Measurements from ENCODE around the gene POP7. TPM values are rescaled to one million over a fixed set of nuclear protein-coding genes. Genes with fewer than 3 reads are reported as not detected.
"Not testable (repeated sequence)": the region's sequence is repeated elsewhere in the genome, so short reads cannot be mapped to it uniquely, and the experiment has no call there.

Gene POP7
- total RNA-seq: 20.2 TPM
- long read RNA-seq, transcript POP7-201 (2 exons, 927 nt): major isoform, 18 of 19 reads
- long read RNA-seq, partial matches to known transcripts: 0 of 19 reads
- long read RNA-seq, other reads (novel, unspliced or antisense): 1 of 19 reads

DNA sequence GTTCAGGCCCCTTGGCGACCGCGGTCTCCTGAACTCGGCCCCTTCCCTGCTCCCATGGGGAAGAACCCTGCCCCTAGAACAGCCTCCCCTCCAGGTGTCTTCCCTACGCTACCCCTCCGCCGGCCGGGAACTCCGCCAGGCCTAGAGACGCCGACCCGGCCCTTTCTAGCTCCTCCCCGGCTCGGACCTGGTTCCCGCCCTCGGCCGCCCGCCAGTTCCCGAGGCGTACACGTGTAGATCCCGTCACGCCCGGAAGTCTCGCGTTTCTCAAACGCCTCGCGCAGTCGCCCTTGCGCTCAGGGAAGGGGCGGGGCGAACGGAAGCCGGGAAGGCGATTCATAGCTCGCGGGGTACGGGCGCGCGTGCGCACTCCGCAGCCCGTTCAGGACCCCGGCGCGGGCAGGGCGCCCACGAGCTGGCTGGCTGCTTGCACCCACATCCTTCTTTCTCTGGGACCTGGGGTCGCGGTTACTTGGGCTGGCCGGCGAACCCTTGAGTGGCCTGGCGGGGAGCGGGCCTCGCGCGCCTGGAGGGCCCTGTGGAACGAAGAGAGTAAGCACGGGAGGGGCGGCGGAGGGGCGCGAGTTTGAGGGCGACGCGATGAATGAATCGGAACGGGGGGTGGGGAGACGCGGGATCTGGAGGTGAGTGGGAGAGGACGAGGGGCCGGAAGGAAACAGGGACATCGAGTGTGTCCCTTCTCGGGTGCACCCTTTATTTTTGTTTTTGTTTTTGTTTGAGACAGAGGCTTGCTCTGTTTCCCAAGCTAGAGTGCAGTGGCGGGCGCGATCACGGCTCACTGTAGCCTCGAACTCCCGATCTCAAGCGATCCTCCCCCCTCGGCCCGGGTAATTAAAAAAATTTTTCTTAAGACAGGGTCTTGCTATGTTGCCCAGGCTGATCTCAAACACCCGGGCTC lies at the start of gene POP7:
Gene POP7, plus strand, starts transcription at position 369 of the 919 bp plus-strand sequence. CDS start 710 bp downstream, outside the sequence.
- DNase-seq: peak; percentile 100
- Histone ChIP-seq H3K4me3 (peak within 1 kb of the TSS; percentile 73), H3K9me3 (no peaks in the 10 kb centered on the region), H3K4me1 (peaks cover 14% of the 10 kb centered on the region), H3K27ac (peak within 1 kb of the TSS; percentile 91), H3K36me3 (no peaks in the 10 kb centered on the region), H3K27me3 (no peaks in the 10 kb centered on the region)
- peak; percentile 97 for ATAC-seq
- intact Hi-C loops (cut with DNase I): loop anchor here (10.0 kb wide), 1 partner anchor 149 kb away; the partner anchor contains the start of gene SLC12A9
- TF ChIP-seq, protein P1, sequence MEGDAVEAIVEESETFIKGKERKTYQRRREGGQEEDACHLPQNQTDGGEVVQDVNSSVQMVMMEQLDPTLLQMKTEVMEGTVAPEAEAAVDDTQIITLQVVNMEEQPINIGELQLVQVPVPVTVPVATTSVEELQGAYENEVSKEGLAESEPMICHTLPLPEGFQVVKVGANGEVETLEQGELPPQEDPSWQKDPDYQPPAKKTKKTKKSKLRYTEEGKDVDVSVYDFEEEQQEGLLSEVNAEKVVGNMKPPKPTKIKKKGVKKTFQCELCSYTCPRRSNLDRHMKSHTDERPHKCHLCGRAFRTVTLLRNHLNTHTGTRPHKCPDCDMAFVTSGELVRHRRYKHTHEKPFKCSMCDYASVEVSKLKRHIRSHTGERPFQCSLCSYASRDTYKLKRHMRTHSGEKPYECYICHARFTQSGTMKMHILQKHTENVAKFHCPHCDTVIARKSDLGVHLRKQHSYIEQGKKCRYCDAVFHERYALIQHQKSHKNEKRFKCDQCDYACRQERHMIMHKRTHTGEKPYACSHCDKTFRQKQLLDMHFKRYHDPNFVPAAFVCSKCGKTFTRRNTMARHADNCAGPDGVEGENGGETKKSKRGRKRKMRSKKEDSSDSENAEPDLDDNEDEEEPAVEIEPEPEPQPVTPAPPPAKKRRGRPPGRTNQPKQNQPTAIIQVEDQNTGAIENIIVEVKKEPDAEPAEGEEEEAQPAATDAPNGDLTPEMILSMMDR (IDR thresholded peaks at IDR 0.05): no peak

DNA sequence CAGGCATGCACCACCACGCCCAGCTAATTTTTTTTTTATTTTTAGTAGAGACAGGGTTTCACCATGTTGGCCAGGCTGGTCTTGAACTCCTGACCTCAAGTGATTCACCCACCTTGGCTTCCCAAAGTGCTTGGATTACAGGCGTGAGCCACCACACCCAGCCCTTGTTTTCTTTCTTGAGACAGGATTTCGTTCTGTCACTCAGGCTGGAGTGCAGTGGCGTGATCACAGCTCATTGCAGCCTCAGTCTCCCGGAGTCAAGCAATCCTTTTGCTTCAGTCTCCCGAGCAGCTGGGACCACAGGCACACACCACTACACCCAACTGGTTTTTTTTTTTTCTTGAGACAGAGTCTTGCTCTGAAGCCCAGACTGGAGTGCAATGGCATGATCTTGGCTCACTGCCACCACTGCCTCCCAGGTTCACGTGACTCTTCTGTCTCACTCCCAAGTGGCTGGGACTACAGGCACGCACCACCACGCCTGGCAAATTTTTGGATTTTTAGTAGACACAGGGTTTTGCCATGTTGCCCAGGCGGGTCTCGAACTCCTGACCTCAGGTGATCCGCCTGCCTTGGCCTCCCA lies 43.6 kb upstream of the POP7 start:
- ATAC-seq; intact Hi-C loops (cut with DNase I); H3K4me1 ChIP-seq; H3K27ac ChIP-seq; DNase-seq; H3K36me3 ChIP-seq; H3K4me3 ChIP-seq; H3K9me3 ChIP-seq: not testable (repeated sequence)
- H3K27me3 ChIP-seq: peaks cover 13% of the 10 kb centered on the region

DNA sequence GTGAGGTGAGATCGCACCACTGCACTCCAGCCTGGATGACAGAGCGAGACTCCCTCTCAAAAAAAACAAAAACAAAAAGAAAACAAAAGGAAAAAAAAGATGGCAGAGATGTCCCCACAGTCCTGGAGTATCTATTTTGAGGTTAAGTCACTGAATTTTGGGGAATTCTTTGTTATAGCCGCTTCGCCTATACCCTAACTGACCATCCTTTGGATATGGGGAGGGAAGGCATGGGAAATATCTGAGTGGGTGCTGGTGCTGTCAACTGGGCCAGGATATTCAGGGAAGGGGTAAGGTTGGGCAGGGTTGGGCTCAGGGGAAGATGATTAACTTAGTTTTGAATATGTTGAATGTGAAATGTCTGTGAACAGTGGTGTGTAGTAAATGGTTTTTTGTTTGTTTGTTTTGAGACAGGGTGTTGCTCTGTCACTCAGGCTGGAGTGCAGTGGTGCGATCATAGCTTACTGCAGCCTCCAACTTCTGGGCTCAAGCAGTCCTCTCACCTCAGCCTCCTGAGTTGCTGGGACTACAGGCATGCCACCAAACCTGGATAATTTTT lies 40.7 kb upstream of the POP7 start:
- Histone ChIP-seq H3K27ac (no peak overlapping the region), H3K4me1 (no peaks in the 10 kb centered on the region), H3K27me3 (no peaks in the 10 kb centered on the region), H3K4me3 (no peak overlapping the region), H3K9me3 (no peaks in the 10 kb centered on the region), H3K36me3 (no peaks in the 10 kb centered on the region)
- TF ChIP-seq, protein P1 (IDR thresholded peaks at IDR 0.05): no peak
- intact Hi-C loops (cut with DNase I): no loop called here
- DNase-seq: no peak
- no peak for ATAC-seq

DNA sequence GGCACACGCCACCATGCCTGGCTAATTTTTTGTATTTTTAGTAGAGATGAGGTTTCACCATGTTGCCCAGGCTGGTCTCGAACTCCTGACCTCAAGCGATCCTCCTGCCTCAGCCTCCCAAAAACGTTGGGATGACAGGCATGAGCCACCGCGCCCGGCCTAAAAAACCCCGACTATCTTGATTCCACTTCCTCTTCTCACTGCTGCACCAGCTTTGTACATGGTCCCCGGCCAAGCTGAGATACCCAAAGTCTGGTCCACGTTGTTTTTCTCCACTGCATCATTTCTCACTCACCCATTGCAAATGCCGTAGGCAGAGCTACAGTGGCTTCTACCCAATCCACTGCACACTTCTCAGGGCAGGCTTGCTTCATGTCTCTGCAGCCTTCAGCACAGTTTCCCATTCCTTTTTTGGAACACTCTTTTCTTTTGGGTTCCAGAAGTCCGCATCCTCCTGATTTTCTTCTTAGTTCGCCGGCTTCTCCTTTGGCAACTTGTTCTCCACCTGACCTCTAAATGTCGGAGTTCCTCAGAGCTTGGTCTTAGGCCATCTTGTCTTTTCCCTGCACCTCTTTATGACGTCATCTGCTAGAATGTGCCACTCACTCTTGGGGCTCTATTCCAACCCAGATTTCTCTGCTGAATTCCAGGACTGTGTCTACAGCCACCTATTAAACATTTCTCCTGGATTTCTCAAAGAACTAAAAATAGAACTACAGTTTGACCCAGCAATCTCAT lies 38.4 kb upstream of the POP7 start:
- no peaks in the 10 kb centered on the region for H3K27me3 ChIP-seq
- DNase-seq: no peak
- TF ChIP-seq, protein P1 (IDR thresholded peaks at IDR 0.05): no peak
- ATAC-seq: no peak
- H3K36me3 ChIP-seq: no peaks in the 10 kb centered on the region
- no peaks in the 10 kb centered on the region for H3K4me1 ChIP-seq
- no peaks in the 10 kb centered on the region for H3K9me3 ChIP-seq
- no peak overlapping the region for H3K4me3 ChIP-seq
- no peak overlapping the region for H3K27ac ChIP-seq
- intact Hi-C loops (cut with DNase I): no loop called here

DNA sequence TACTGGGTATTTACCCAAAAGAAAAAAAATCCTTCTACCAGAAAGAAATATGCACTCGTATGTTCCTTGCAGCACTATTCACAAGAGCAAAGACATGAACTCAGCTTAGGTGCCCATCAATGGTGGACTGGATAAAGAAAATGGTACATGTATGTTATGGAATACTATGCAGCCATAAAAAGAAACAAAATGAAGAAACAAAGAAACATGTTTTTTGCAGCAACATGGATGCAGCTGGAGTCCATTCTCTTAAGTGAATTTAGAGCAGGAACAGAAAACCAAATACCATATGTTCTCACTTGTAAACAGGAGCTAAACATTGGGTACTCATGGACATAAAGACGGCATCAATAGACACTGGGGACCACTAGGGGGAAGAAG lies 37.9 kb upstream of the POP7 start:
- DNase-seq (no peak), ATAC-seq (no peak)
- Histone ChIP-seq H3K9me3 (no peaks in the 10 kb centered on the region), H3K4me1 (peaks cover 4% of the 10 kb centered on the region), H3K27me3 (no peaks in the 10 kb centered on the region), H3K27ac (no peak overlapping the region), H3K4me3 (no peak overlapping the region), H3K36me3 (no peaks in the 10 kb centered on the region)
- intact Hi-C loops (cut with DNase I): no loop called here
- TF ChIP-seq, protein P1 (IDR thresholded peaks at IDR 0.05): no peak

DNA sequence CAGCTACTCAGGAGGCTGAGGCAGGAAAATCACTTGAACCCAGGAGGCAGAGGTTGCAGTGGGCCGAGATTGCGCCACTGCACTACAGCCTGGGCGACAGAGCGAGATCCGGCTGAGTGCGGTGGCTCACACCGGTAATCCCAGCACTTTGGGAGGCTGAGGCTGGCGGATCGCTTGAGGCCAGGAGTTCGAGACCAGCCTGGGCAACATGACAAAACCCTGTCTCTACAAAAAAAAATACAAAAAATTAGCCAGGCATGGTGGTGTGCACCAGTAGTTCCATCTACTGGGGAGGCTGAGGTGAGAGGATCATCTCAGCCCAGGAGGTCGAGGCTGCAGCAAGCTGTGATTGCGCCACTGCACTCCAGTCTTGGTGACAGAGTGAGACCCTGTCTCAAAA lies 36.8 kb upstream of the POP7 start:
- H3K4me3 ChIP-seq; H3K36me3 ChIP-seq; H3K27ac ChIP-seq; H3K9me3 ChIP-seq; ATAC-seq; intact Hi-C loops (cut with DNase I); H3K27me3 ChIP-seq; H3K4me1 ChIP-seq; DNase-seq: not testable (repeated sequence)
